GM18502 (cell line): ENCODE data around the gene PDE8B.

Experiments used
- ATAC-seq: cut with Tn5 transposase; IDR thresholded peaks from one replicate; pipeline ENCODE4 v1.9.1; 2021; ENCODE audit warnings: mild to moderate bottlenecking; ENCODE audit not compliant: unreplicated experiment, poor library complexity

PDE8B gene

GRCh38 chr5:77182367-77182766 is 28.1 kb upstream of the PDE8B start:
- no peak for ATAC-seq

- ATAC-seq: no peak
Observed at GRCh38 chr5:77186652-77187370, 23.7 kb upstream of the PDE8B start.

GRCh38 chr5:77189421-77189820 is 21.1 kb upstream of the PDE8B start:
- ATAC-seq: no peak

DNA sequence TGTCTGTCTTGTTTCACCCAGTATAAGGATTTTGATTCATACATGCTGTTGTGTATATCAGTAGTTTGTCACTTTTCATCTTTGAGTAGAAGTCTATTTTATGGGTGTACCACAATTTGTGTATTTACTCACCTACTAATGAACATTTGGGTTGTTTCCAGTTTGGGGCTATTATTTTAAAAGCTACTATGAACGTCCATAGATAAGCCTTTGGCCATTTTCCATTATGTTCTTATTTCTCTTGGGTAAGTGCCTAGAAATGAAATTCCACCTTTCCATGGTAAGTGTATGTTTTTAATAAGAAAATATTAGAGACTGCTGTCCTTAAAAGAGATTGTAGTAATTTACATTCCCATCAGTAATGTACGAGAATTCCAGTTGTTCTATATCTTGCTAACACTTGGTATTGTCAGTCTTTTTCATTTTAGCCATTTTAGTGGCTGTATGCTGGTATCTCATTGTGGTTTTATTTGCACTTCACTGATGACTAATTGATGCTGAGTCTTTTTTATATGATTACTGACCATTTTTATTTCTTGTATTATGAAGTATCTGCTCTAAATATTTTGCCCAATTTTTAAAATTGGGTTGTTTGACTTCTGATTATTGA is 17.9 kb upstream of the PDE8B start:
- ATAC-seq: no peak

DNA sequence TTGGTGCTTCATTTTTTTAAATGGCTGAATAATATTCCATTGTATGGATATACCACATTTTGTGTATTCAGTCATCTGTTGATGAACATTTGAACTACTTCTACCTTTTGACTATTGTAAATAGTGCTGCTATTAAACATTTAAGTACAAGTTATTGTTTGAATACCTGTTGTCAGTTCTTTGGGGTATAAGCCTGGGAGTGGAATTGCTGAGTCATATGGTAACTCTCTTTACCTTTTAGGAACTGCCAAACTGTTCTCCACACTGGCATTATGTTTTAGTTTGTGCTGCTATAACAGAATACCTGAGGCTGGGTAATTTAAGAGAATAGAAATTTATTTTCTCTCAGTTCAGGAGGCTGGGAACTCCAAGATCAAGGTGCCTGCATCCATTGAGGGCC is 15.7 kb upstream of the PDE8B start:
- ATAC-seq: no peak

GRCh38 chr5:77197840-77198554 is 12.5 kb upstream of the PDE8B start:
- no peak for ATAC-seq

- no peak for ATAC-seq
Observed at GRCh38 chr5:77200663-77201062, 9.8 kb upstream of the PDE8B start.

DNA sequence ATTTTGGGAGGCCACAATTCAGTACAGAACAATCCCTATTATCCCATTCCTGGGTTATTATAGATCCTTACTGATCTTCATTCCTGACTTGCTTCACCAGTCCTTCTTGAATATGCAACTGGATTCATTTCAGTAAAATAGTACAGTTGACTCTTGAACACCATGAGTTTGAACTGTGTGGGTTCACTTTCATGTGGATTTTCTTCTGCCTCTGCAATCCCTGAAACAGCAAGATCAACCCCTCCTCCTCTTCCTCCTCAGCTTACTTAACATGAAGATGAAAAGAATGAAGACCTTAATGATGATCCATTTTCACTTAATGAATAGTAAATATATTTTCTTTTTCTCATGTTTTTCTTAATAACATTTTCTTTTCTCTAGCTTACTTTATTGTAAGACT is 8.3 kb upstream of the PDE8B start:
- ATAC-seq: no peak

DNA sequence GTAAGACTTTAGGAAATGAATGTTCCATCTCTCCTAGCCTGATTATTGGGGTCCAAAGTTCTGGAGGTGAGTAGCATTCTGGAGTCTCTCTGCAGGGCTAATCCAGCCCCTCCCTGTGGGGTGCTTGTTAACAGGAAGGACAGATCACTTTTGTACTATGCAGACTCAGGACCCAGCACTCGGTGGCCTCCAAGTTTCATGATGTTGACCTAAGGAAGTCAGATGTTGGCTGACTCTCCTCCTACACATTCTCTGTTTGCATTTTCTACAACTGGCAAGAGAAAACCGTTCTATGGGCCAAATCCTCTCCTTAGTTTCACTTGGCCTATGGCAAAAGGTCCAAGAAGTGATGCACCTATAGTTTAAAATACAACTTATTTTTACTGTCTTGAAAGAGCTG is 5.5 kb upstream of the PDE8B start:
- ATAC-seq: no peak

DNA sequence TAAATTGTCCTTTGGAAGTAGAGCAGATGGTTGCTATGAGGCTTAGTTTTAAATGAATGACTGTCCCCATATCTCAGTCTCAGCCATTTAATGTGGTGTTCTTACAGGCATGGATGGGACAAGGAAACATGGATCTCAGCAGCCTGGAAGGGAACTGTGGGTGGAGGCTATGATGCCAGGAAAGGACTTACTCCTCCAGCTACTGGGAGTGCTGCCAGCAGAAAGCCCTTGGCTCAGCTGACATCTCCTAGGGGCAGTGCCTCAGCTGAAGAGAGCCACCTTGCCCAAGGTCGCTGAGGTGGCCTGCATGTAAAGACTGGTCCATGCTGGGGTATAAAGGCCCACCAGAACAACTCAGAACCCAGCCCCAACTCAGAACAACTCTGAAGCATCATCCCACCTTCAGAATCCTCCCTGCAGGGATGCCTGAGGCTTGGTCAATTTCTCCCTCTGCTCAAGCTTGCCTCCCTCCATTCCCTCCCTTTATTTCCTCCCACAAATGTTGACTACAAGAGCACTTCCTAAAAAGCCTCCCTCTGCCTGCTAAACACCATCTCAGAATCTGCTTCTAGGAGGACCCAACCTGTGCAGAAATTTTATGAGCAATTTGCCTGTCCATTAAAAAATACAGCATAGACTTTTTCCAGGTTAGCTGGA is 1.8 kb upstream of the PDE8B start:
- ATAC-seq: no peak

- no peak for ATAC-seq
Observed at GRCh38 chr5:77209495-77210090, 887 bp upstream of the PDE8B start.

DNA sequence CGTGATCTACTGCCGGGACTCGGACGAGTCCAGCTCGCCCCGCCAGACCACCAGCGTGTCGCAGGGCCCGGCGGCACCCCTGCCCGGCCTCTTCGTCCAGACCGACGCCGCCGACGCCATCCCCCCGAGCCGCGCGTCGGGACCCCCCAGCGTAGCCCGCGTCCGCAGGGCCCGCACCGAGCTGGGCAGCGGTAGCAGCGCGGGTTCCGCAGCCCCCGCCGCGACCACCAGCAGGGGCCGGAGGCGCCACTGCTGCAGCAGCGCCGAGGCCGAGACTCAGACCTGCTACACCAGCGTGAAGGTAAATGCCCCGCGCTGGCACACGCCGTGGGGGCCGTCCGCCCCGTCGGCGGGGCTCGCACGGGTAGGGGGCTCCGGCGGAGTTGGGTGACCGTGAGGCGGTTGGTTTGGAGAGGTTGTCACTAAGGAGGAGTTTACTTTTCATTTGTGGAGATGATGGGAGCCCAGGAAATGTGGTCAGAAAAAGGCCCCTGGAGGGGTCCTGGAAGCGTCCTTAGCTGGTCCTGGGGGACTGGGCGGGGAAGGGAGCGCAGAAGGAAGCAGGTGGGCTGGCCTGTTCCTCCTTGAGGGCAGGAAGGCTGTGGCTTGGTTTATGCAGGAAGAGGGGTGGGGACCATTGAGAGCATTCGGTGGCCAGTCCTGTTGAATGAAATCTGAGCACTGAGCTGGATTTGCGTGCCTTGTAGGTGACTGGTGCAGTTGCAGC is 647 bp downstream of the PDE8B start:
- ATAC-seq: no peak

GRCh38 chr5:77211691-77212047 is 1.2 kb downstream of the PDE8B start:
- no peak for ATAC-seq

DNA sequence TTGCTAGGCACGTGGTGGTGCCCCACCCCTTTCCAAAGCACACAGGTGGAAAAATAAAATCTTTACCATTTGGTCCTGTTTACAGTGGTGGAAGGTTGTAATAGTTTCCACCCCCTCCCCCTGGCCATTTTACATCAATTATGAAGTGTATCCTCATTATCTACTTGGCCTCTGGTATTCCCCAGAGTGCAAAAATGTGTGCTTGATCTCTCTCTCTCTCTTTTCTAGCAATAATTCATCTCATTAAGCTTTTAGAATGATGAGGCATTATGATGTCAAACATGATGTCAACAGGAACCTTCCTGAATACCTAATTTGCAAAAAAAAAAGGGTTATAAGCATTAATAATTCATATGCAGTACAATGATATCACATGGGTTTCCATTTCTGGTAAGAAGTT is 3.1 kb downstream of the PDE8B start:
- ATAC-seq: no peak

- ATAC-seq: no peak
Observed at GRCh38 chr5:77214151-77214550, 3.7 kb downstream of the PDE8B start.

- ATAC-seq: no peak
Observed at GRCh38 chr5:77218263-77218662, 7.8 kb downstream of the PDE8B start.

DNA sequence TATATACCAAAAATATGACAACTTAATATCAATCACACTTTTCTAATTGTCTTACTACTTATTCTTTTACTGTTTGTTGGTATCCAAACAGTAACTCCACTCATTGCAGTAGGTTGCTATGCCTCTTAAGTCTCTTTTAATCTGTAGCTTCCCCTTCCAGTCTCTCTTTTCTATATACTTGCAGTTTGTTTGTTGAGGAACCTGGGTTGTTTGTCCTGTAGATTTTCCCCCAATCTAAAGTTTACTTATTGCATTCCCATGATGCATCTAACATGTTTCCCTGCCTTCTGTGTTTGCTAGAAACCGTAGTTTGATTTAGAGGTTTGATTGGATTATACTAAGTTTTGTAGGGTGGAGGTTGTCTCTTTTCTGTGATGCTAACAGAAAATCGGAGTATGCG is 10.6 kb downstream of the PDE8B start:
- ATAC-seq: no peak

DNA sequence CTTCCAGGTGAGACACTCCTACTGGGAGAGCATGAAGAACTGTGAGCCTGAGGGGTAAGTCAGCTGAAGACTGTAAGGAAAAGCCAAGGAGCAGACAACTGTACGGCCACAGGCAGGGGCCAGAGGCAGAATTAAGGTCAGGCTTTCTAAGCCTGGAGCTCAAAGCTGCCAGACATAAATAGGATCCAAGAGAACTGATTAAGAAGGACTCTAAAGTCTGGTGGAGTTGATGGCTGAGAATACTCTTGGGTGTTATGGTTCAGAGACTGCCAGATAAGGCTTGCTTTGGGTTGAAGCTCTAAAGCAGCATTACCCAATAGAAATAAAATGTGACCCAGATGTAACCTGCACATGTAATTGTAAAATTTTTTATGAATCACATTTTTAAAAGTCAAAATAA is 12.2 kb downstream of the PDE8B start:
- ATAC-seq: no peak

GRCh38 chr5:77223653-77224052 is 13.2 kb downstream of the PDE8B start:
- ATAC-seq: no peak

DNA sequence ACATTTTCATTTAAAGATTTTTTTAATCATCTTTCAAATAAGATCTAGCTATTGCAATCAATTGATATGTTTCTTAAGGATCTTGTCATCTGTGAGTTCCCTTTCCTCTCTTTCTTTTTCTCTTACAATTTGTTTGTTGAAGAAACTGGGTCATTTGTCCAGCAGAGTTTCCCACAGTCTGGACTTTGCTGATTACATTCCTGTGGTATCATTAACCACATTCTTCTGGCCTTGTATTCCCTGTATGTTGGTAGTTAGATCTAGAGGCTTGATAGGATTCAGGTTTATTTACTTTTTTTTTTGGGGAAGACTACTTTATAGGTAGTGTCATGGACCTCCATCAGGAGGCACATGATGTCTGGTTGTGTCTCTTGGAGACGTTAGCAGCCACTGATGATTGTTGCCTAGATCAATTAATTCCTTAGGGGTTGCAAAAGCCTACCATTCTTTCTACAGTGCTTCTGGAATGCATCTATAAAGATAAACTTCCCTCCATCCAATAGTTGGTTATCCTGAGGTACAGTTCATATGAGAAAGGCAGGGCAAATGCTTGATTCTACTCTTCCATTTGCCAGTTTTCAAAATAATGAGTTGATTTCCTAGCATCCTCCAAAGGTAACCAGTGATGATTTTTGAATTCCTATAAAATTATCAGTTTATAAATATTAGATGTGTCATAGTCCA is 14.3 kb downstream of the PDE8B start:
- ATAC-seq: no peak
